T47D (cell line): Measurements from ENCODE around the gene TTC7B.
A peak's percentile ranks its signal among the peaks of the same experiment; 100 is the strongest.

Source experiments
- DNase-seq, 2 experiments: peaks; one replicate each; pipeline versions ENCODE4 v3.0.0 to v3.0.0-alpha.2; 2011 to 2012; ENCODE audit warnings: low read depth in 1 of 2, low spot score in 1 of 2
- JUND ChIP-seq: IDR thresholded peaks from 2 replicates; pipeline ENCODE4 v1.6.1; 2012; ENCODE audit warnings: low read depth
- in situ Hi-C: cut with HindIII; loops from 2 replicates; pipeline ENCODE4 v1.10.0; 2016; ENCODE audit warnings: low sequenced_read_pairs, low pct_unique_long_range_greater_than_20kb

TTC7B gene

GRCh38 chr14:90785876-90786450 lies 30.3 kb downstream of the TTC7B start:
- in situ Hi-C loops = no loop called here
- DNase-seq = no peak
- no peak for TF ChIP-seq JUND

GRCh38 chr14:90785471-90785870 lies 30.8 kb downstream of the TTC7B start:
- DNase-seq = peak in 1 of 2 experiments; percentile 53
- in situ Hi-C loops = no loop called here
- TF ChIP-seq JUND = no peak

- DNase-seq = no peak
- in situ Hi-C loops = no loop called here
- no peak for TF ChIP-seq JUND
Measured at GRCh38 chr14:90784621-90785270, 31.5 kb downstream of the TTC7B start.

GRCh38 chr14:90783344-90783743 lies 32.9 kb downstream of the TTC7B start:
- no peak for TF ChIP-seq JUND
- in situ Hi-C loops = no loop called here
- no peak for DNase-seq

- DNase-seq = no peak
- no peak for TF ChIP-seq JUND
- in situ Hi-C loops = no loop called here
Measured at GRCh38 chr14:90782892-90783291, 33.3 kb downstream of the TTC7B start.

- TF ChIP-seq JUND = no peak
- in situ Hi-C loops = no loop called here
- DNase-seq = no peak
Measured at GRCh38 chr14:90781876-90782275, 34.4 kb downstream of the TTC7B start.

- in situ Hi-C loops = no loop called here
Measured at GRCh38 chr14:90781344-90781761, 34.9 kb downstream of the TTC7B start.

GRCh38 chr14:90780519-90780918 lies 35.7 kb downstream of the TTC7B start:
- no peak for DNase-seq
- in situ Hi-C loops = no loop called here
- no peak for TF ChIP-seq JUND

More at GRCh38 chr14:90781344-90781761, 34.9 kb downstream of the TTC7B start:
- TF ChIP-seq JUND = no peak
- DNase-seq = no peak

GRCh38 chr14:90778571-90779255 lies 37.5 kb downstream of the TTC7B start:
- no peak for TF ChIP-seq JUND
- no peak for DNase-seq
- in situ Hi-C loops = no loop called here

GRCh38 chr14:90777830-90778485 lies 38.3 kb downstream of the TTC7B start:
- in situ Hi-C loops = no loop called here
- DNase-seq = no peak
- TF ChIP-seq JUND = no peak

- DNase-seq = no peak
- TF ChIP-seq JUND = no peak
- in situ Hi-C loops = no loop called here
Measured at GRCh38 chr14:90777358-90777757, 38.9 kb downstream of the TTC7B start.

GRCh38 chr14:90775441-90775840 lies 40.8 kb downstream of the TTC7B start:
- DNase-seq = no peak
- no peak for TF ChIP-seq JUND
- in situ Hi-C loops = no loop called here

GRCh38 chr14:90774316-90774715 lies 41.9 kb downstream of the TTC7B start:
- in situ Hi-C loops = no loop called here
- no peak for TF ChIP-seq JUND
- no peak for DNase-seq
